ENCODE measurements around the gene OTUB2.

Gene OTUB2

GRCh38 chr14:94041551-94042346 is 15.6 kb downstream of the OTUB2 start:
- DNase-seq (ENCODE audit: low read depth): no peak

- no peak for DNase-seq (ENCODE audit: low read depth)
Measured at GRCh38 chr14:94042433-94043091, 16.4 kb downstream of the OTUB2 start.

- no peak for DNase-seq (ENCODE audit: low read depth)
Measured at GRCh38 chr14:94043111-94043755, 17.1 kb downstream of the OTUB2 start.

- DNase-seq (ENCODE audit: low read depth): no peak
Measured at GRCh38 chr14:94043756-94044475, 17.8 kb downstream of the OTUB2 start.

GRCh38 chr14:94044476-94045091 is 18.4 kb downstream of the OTUB2 start:
- no peak for DNase-seq (ENCODE audit: low read depth)

- no peak for DNase-seq (ENCODE audit: low read depth)
Measured at GRCh38 chr14:94045101-94045500, 19.0 kb downstream of the OTUB2 start.

- DNase-seq (ENCODE audit: low read depth): no peak
Measured at GRCh38 chr14:94045563-94046345, 19.6 kb downstream of the OTUB2 start.

GRCh38 chr14:94046696-94047250 is 20.6 kb downstream of the OTUB2 start:
- no peak for DNase-seq (ENCODE audit: low read depth)

GRCh38 chr14:94047581-94047980 is 21.4 kb downstream of the OTUB2 start:
- DNase-seq (ENCODE audit: low read depth): no peak

GRCh38 chr14:94048691-94049624 is 22.8 kb downstream of the OTUB2 start:
- no peak for DNase-seq (ENCODE audit: low read depth)

GRCh38 chr14:94049625-94050023 is 23.5 kb downstream of the OTUB2 start:
- DNase-seq (ENCODE audit: low read depth): no peak

- no peak for DNase-seq (ENCODE audit: low read depth)
Measured at GRCh38 chr14:94050231-94050880, 24.2 kb downstream of the OTUB2 start.

GRCh38 chr14:94051115-94051514 is 25.0 kb downstream of the OTUB2 start:
- no peak for DNase-seq (ENCODE audit: low read depth)

- no peak for DNase-seq (ENCODE audit: low read depth)
Measured at GRCh38 chr14:94051779-94052178, 25.6 kb downstream of the OTUB2 start.

- no peak for DNase-seq (ENCODE audit: low read depth)
Measured at GRCh38 chr14:94052199-94052598, 26.1 kb downstream of the OTUB2 start.

- no peak for DNase-seq (ENCODE audit: low read depth)
Measured at GRCh38 chr14:94052662-94053061, 26.5 kb downstream of the OTUB2 start.

GRCh38 chr14:94054401-94054800 is 28.3 kb downstream of the OTUB2 start:
- no peak for DNase-seq (ENCODE audit: low read depth)

- DNase-seq (ENCODE audit: low read depth): no peak
Measured at GRCh38 chr14:94054936-94055335, 28.8 kb downstream of the OTUB2 start.
